ENCODE measurements around the gene MS4A6A. TPM values are rescaled to one million over a fixed set of nuclear protein-coding genes. Genes with fewer than 3 reads are reported as not detected.

Gene MS4A6A
- total RNA-seq, 1 donor from 2014 or later = 35.0 TPM

DNA sequence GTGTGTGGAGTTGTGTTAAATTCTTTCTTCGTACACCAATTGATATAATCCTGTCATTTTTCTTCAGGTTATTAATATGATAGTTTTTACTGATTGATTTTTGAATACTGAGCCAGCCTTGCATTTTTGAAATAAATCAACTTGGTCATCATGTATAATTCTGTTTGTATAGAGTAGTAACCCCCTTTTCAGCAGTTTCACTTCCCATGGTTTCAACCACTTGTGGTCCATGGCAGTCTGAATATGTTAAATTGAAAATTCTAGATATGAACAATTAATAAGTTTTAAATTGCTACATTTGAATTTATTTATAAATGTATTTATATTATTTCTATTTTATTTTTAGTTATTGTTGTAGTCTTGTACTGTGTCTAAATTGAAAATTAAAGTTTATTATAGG lies 32.6 kb downstream of the MS4A6A start:
- intact Hi-C loops (cut with DNase I) = no loop called here
- Histone ChIP-seq H3K36me3 (no peaks in the 10 kb centered on the region), H3K4me3 (no peak overlapping the region), H3K4me1 (no peaks in the 10 kb centered on the region), H3K27ac (no peak overlapping the region), H3K9me3 (no peaks in the 10 kb centered on the region), H3K27me3 (no peaks in the 10 kb centered on the region)
- TF ChIP-seq CTCF (IDR thresholded peaks at IDR 0.05) = no peak
- DNase-seq (ENCODE audit: low spot score in 2 of 2) = no peak

GRCh38 chr11:60145677-60146076 lies 37.2 kb downstream of the MS4A6A start:
- no peak for DNase-seq (ENCODE audit: low spot score in 2 of 2)
- Histone ChIP-seq H3K4me3 (no peak overlapping the region), H3K36me3 (no peaks in the 10 kb centered on the region), H3K4me1 (no peaks in the 10 kb centered on the region), H3K27ac (no peak overlapping the region), H3K9me3 (no peaks in the 10 kb centered on the region), H3K27me3 (no peaks in the 10 kb centered on the region)
- intact Hi-C loops (cut with DNase I) = no loop called here
- no peak for TF ChIP-seq CTCF (IDR thresholded peaks at IDR 0.05)

DNA sequence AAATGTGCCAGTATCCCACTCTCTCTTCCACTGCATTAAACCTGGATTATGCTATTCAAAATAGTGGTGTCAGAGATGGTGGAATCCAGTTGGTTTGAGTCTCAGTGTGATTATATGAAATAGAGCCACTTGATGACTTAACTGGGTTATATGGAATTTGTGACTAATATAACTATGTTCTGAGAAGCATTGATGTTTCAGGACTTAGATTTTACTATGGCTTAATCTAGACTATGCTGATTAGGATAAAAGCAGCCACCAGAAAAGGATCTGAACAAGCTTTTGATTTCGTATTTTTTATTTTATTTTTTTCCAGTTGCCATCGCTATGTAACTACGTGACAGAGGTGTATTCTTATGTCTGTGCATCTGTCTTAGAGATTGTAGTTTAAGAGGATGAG lies 39.1 kb downstream of the MS4A6A start:
- no peaks in the 10 kb centered on the region for H3K4me1 ChIP-seq
- no peak for TF ChIP-seq CTCF (IDR thresholded peaks at IDR 0.05)
- no peak overlapping the region for H3K27ac ChIP-seq
- H3K4me3 ChIP-seq = no peak overlapping the region
- intact Hi-C loops (cut with DNase I) = no loop called here
- no peaks in the 10 kb centered on the region for H3K9me3 ChIP-seq
- no peaks in the 10 kb centered on the region for H3K36me3 ChIP-seq
- no peaks in the 10 kb centered on the region for H3K27me3 ChIP-seq
- no peak for DNase-seq (ENCODE audit: low spot score in 2 of 2)

- no peak overlapping the region for H3K27ac ChIP-seq
- intact Hi-C loops (cut with DNase I) = no loop called here
- no peak for TF ChIP-seq CTCF (IDR thresholded peaks at IDR 0.05)
- H3K4me3 ChIP-seq = no peak overlapping the region
- peaks cover 0 to 4% of the 10 kb centered on the region in 2 donors for H3K9me3 ChIP-seq
- DNase-seq (ENCODE audit: low spot score in 2 of 2) = no peak
- H3K27me3 ChIP-seq = no peaks in the 10 kb centered on the region
- no peaks in the 10 kb centered on the region for H3K36me3 ChIP-seq
- H3K4me1 ChIP-seq = no peaks in the 10 kb centered on the region
Measured at GRCh38 chr11:60133917-60134316, 49.0 kb downstream of the MS4A6A start.

DNA sequence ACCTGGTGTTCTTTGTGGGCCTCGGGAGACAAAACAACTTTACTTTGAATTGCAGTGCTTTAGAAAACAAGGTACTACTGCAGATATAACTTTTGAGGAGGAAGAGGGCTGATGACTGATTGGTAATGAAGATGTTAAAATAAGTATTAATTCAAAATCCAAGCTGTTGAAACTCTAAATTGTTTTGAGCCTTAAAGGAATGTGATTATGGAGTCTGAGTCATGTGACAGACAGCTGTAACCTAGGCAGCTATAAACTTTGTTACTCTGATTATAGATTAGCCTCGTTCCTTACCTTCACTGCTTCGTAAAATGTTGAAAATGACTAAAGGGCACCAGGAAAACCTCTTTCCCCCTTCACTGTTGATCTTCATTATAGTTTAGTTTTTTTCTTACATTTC lies 51.0 kb downstream of the MS4A6A start:
- Histone ChIP-seq H3K27me3 (no peaks in the 10 kb centered on the region), H3K9me3 (peaks cover 0 to 4% of the 10 kb centered on the region in 2 donors), H3K4me3 (no peak overlapping the region), H3K4me1 (no peaks in the 10 kb centered on the region), H3K36me3 (no peaks in the 10 kb centered on the region), H3K27ac (no peak overlapping the region)
- intact Hi-C loops (cut with DNase I) = no loop called here
- TF ChIP-seq CTCF (IDR thresholded peaks at IDR 0.05) = no peak
- DNase-seq (ENCODE audit: low spot score in 2 of 2) = no peak

- intact Hi-C loops (cut with DNase I) = no loop called here
- no peaks in the 10 kb centered on the region for H3K4me1 ChIP-seq
- TF ChIP-seq CTCF (IDR thresholded peaks at IDR 0.05) = no peak
Measured at GRCh38 chr11:60130496-60130895, 52.4 kb downstream of the MS4A6A start.

More at GRCh38 chr11:60130496-60130895, 52.4 kb downstream of the MS4A6A start:
- H3K27ac ChIP-seq = no peak overlapping the region
- H3K9me3 ChIP-seq = no peaks in the 10 kb centered on the region
- no peaks in the 10 kb centered on the region for H3K36me3 ChIP-seq
- DNase-seq (ENCODE audit: low spot score in 2 of 2) = no peak
- no peaks in the 10 kb centered on the region for H3K27me3 ChIP-seq
- H3K4me3 ChIP-seq = no peak overlapping the region

Measured in ascending aorta (tissue), 2 donors.